Activated CD4-positive, CD25-positive, alpha-beta regulatory T cell (primary cell): ENCODE measurements around the gene HSF4.

Experiments
- DNase-seq, 4 experiments: peaks; one replicate each; lab custom pipeline; 2025; lab: John Stamatoyannopoulos, UW

Gene HSF4

GRCh38 chr16:67201411-67202345 lies 37.1 kb downstream of the HSF4 start:
- DNase-seq = no peak

- no peak for DNase-seq
These were observed 37.9 kb downstream of the HSF4 start for GRCh38 chr16:67202426-67202825.

GRCh38 chr16:67202956-67203493 lies 38.5 kb downstream of the HSF4 start:
- DNase-seq = no peak

- no peak for DNase-seq
These were observed 39.5 kb downstream of the HSF4 start for GRCh38 chr16:67204076-67204475.

- DNase-seq = no peak
These were observed 41.7 kb downstream of the HSF4 start for GRCh38 chr16:67206129-67206837.

GRCh38 chr16:67206838-67207248 lies 42.3 kb downstream of the HSF4 start:
- DNase-seq = no peak

GRCh38 chr16:67207249-67208091 lies 42.9 kb downstream of the HSF4 start:
- no peak for DNase-seq

GRCh38 chr16:67208154-67208896 lies 43.8 kb downstream of the HSF4 start:
- no peak for DNase-seq

GRCh38 chr16:67209565-67209964 lies 45.0 kb downstream of the HSF4 start:
- no peak for DNase-seq

- no peak for DNase-seq
These were observed 45.8 kb downstream of the HSF4 start for GRCh38 chr16:67210069-67210937.

GRCh38 chr16:67211674-67212073 lies 47.1 kb downstream of the HSF4 start:
- DNase-seq = no peak

- no peak for DNase-seq
These were observed 48.2 kb downstream of the HSF4 start for GRCh38 chr16:67212766-67213165.

- DNase-seq = no peak
These were observed 48.9 kb downstream of the HSF4 start for GRCh38 chr16:67213197-67214019.

GRCh38 chr16:67215706-67216105 lies 51.2 kb downstream of the HSF4 start:
- DNase-seq = no peak

GRCh38 chr16:67216612-67217490 lies 52.3 kb downstream of the HSF4 start:
- no peak for DNase-seq
